ENCODE results near the gene SSH2. TPM values are rescaled to one million over a fixed set of nuclear protein-coding genes. Genes with fewer than 3 reads are reported as not detected.
"Not testable (repeated sequence)": the region's sequence is repeated elsewhere in the genome, so short reads cannot be mapped to it uniquely, and the experiment has no call there.

Gene SSH2
- total and polyA plus RNA-seq, 4 donors: 7.5 to 14.1 (median 11.2) TPM

DNA sequence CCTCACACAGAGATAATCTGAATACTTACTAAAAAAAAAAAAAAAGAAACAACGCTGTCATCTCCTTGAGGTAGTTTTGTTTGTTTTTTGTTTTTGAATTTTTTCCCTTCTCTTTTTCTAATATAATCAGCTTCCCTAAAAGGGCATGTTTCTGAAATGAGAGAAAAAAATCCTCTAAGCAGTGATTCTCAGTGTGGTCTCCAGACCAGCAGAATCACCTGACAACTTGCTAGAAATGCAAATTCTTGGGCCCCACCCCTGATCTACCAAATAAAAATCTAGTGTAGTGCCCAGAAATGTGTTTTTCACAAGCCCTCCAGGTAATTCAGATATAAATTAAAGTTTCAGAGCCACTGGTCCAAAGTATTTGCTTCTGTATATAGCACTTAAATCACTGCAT is 65.4 kb downstream of the SSH2 start (continued):
- no peak for TF ChIP-seq RAD21 (IDR thresholded peaks at IDR 0.05)
- TF ChIP-seq TAF1 (conservative IDR thresholded peaks at IDR 0.05): no peak
- TF ChIP-seq, protein P1, sequence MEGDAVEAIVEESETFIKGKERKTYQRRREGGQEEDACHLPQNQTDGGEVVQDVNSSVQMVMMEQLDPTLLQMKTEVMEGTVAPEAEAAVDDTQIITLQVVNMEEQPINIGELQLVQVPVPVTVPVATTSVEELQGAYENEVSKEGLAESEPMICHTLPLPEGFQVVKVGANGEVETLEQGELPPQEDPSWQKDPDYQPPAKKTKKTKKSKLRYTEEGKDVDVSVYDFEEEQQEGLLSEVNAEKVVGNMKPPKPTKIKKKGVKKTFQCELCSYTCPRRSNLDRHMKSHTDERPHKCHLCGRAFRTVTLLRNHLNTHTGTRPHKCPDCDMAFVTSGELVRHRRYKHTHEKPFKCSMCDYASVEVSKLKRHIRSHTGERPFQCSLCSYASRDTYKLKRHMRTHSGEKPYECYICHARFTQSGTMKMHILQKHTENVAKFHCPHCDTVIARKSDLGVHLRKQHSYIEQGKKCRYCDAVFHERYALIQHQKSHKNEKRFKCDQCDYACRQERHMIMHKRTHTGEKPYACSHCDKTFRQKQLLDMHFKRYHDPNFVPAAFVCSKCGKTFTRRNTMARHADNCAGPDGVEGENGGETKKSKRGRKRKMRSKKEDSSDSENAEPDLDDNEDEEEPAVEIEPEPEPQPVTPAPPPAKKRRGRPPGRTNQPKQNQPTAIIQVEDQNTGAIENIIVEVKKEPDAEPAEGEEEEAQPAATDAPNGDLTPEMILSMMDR (IDR thresholded peaks at IDR 0.05; ENCODE audit: low read depth, low read length, missing input control): no peak
- TF ChIP-seq GABPA (IDR thresholded peaks at IDR 0.05 in 1 of 2, conservative IDR thresholded peaks at IDR 0.05 in 1 of 2): no peak

DNA sequence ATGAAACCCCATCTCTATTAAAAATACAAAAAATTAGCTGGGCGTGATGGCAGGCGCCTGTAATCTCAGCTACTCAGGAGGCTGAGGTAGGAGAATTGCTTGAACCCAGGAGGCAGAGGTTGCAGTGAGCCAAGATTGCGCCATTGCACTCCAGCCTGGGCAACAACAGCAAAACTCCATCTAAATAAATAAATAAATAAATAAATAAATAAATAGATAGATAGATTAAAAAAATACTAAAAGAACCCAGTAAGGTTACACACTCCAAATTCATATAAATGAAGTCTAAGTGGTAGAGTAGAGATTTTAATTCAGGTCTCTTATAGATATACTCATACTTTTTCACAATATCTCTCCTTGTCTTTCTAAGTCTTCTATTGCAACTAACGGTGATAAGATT is 65.9 kb downstream of the SSH2 start:
- DNase-seq (ENCODE audit: low spot score); H3K27ac ChIP-seq (ENCODE audit: low read depth in 1 of 2, low read length in 2 of 2); H3K9ac ChIP-seq (ENCODE audit: low read depth in 1 of 2, low read length in 2 of 2); H3K9me3 ChIP-seq (ENCODE audit: control insufficient read depth in 4 of 4, low read length in 3 of 4); H3K36me3 ChIP-seq (ENCODE audit: control insufficient read depth in 4 of 4, insufficient read depth in 3 of 4, low read depth in 1 of 4, low read length in 3 of 4); H3K4me1 ChIP-seq (ENCODE audit: control insufficient read depth in 4 of 4, insufficient read depth in 4 of 4, low read length in 3 of 4); H3K27me3 ChIP-seq (ENCODE audit: control insufficient read depth in 4 of 4, insufficient read depth in 4 of 4, low read length in 3 of 4); H3K4me3 ChIP-seq (ENCODE audit: low read depth in 1 of 3, low read length in 3 of 3): not testable (repeated sequence)
- 99% methylated on average over 4 of the region's 4 CpGs for WGBS

DNA sequence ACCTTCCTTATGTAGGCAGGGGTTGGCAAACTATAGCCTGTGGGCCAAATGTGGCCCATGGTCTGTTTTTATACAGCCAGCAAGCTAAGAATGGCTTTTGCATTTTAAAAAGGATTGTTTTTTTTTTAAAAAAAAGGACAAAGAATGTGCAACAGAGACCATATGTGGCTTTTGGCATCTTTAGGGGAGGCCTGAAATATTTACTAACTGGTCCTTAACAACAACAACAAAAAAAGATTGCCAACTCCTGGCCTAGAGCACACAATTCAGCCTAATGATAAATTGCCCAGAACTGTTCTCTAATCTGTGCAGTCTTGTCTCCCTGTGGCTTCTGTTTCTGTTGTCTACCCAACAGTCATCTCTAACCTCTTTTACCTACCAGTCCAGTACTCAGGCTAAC is 67.1 kb downstream of the SSH2 start:
- no peaks in the 10 kb centered on the region for H3K4me1 ChIP-seq (ENCODE audit: control insufficient read depth in 4 of 4, insufficient read depth in 4 of 4, low read length in 3 of 4)
- H3K27me3 ChIP-seq (ENCODE audit: control insufficient read depth in 4 of 4, insufficient read depth in 4 of 4, low read length in 3 of 4): no peaks in the 10 kb centered on the region
- no peaks in the 10 kb centered on the region for H3K9me3 ChIP-seq (ENCODE audit: control insufficient read depth in 4 of 4, low read length in 3 of 4)
- H3K4me3 ChIP-seq (ENCODE audit: low read depth in 1 of 3, low read length in 3 of 3): no peak overlapping the region
- H3K27ac ChIP-seq (ENCODE audit: low read depth in 1 of 2, low read length in 2 of 2): no peak overlapping the region
- H3K9ac ChIP-seq (ENCODE audit: low read depth in 1 of 2, low read length in 2 of 2): no peak overlapping the region
- no peaks in the 10 kb centered on the region for H3K36me3 ChIP-seq (ENCODE audit: control insufficient read depth in 4 of 4, insufficient read depth in 3 of 4, low read depth in 1 of 4, low read length in 3 of 4)
- no peak for DNase-seq (ENCODE audit: low spot score)
- TF ChIP-seq EGR1 (IDR thresholded peaks at IDR 0.05; ENCODE audit: low read depth in 2 of 2): no peak
- no peak for TF ChIP-seq HNF4A (conservative IDR thresholded peaks at IDR 0.05)

DNA sequence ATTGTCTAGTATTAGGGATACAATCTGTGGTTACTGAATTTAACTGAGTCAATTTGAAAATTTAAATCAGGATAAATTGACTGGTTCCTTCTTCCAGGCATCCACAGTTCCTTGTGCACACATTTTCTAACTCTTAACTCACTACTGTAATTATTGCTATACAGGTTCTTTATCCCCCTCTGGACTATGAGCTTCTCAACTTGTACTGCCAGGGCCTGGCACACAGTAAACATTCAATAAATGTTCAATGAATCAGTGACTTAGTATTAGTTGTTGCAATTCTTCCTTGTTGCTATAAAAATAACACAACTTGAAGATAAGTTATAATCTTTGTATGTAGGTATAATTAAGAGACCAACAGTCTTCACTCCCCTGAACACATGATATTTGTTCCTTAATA is 67.9 kb downstream of the SSH2 start:
- no peak overlapping the region for H3K4me3 ChIP-seq (ENCODE audit: low read depth in 1 of 3, low read length in 3 of 3)
- H3K4me1 ChIP-seq (ENCODE audit: control insufficient read depth in 4 of 4, insufficient read depth in 4 of 4, low read length in 3 of 4): no peaks in the 10 kb centered on the region
- H3K9ac ChIP-seq (ENCODE audit: low read depth in 1 of 2, low read length in 2 of 2): no peak overlapping the region
- no peak overlapping the region for H3K27ac ChIP-seq (ENCODE audit: low read depth in 1 of 2, low read length in 2 of 2)
- H3K36me3 ChIP-seq (ENCODE audit: control insufficient read depth in 4 of 4, insufficient read depth in 3 of 4, low read depth in 1 of 4, low read length in 3 of 4): no peaks in the 10 kb centered on the region
- no peak for DNase-seq (ENCODE audit: low spot score)
- no peaks in the 10 kb centered on the region for H3K9me3 ChIP-seq (ENCODE audit: control insufficient read depth in 4 of 4, low read length in 3 of 4)
- no peak for TF ChIP-seq RXRA (IDR thresholded peaks at IDR 0.05)
- no peaks in the 10 kb centered on the region for H3K27me3 ChIP-seq (ENCODE audit: control insufficient read depth in 4 of 4, insufficient read depth in 4 of 4, low read length in 3 of 4)

DNA sequence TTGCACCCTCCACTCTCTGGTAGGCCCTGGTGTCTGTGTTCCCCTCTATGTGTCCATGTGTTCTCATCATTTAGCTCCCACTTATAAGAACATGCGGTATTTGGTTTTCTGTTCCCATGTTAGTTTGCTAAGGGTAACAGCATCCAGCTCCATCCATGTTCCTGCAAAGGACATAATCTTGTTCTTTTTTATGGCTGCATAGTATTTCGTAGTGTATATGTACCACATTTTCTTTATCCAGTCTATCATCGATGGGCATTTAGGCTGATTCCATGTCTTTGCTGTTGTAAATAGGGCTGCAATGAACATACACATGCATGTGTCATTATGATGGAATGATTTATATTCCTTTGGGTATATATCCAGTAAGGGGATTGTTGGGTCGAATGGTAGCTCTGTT is 70.6 kb downstream of the SSH2 start:
- not testable (repeated sequence) for H3K4me3 ChIP-seq (ENCODE audit: low read depth in 1 of 3, low read length in 3 of 3); H3K9ac ChIP-seq (ENCODE audit: low read depth in 1 of 2, low read length in 2 of 2); H3K27me3 ChIP-seq (ENCODE audit: control insufficient read depth in 4 of 4, insufficient read depth in 4 of 4, low read length in 3 of 4); DNase-seq (ENCODE audit: low spot score); H3K36me3 ChIP-seq (ENCODE audit: control insufficient read depth in 4 of 4, insufficient read depth in 3 of 4, low read depth in 1 of 4, low read length in 3 of 4); H3K27ac ChIP-seq (ENCODE audit: low read depth in 1 of 2, low read length in 2 of 2); H3K9me3 ChIP-seq (ENCODE audit: control insufficient read depth in 4 of 4, low read length in 3 of 4); H3K4me1 ChIP-seq (ENCODE audit: control insufficient read depth in 4 of 4, insufficient read depth in 4 of 4, low read length in 3 of 4)
- 98% methylated on average over 4 of the region's 4 CpGs for WGBS
